Right cardiac atrium (tissue), 5 donors: Measurements from ENCODE around the gene RAD51D. TPM values are rescaled to one million over a fixed set of nuclear protein-coding genes. Genes with fewer than 3 reads are reported as not detected.
"Not testable (repeated sequence)": the region's sequence is repeated elsewhere in the genome, so short reads cannot be mapped to it uniquely, and the experiment has no call there.

Experiments used
- ATAC-seq, 2 donors: fragments of 200-7000 bp; cut with Tn5 transposase; one replicate each; pipeline versions ENCODE4 v1.8.0 to v1.9.1; 2020; ENCODE audit warnings: moderate library complexity in 2 of 2, mild to moderate bottlenecking in 1 of 2
- DNase-seq, 3 donors: peaks; one replicate each; pipeline ENCODE4 v3.0.0-alpha.2; 2020
- H3K27ac ChIP-seq: one replicate; pipeline ENCODE4 v1.5.1; 2013; ENCODE audit warnings: mild to moderate bottlenecking, low read length, control low read depth, moderate library complexity
- H3K27me3 ChIP-seq: one replicate; pipeline ENCODE4 v1.6.1; 2013; ENCODE audit not compliant: control insufficient read depth, insufficient read depth
- H3K4me1 ChIP-seq: one replicate; pipeline ENCODE4 v1.6.1; 2013; ENCODE audit warnings: low read length; ENCODE audit not compliant: control insufficient read depth, insufficient read depth
- H3K4me3 ChIP-seq: one replicate; pipeline ENCODE4 v1.5.1; 2013; ENCODE audit warnings: low read length, control low read depth
- H3K9me3 ChIP-seq: one replicate; pipeline ENCODE4 v1.6.1; 2013; ENCODE audit warnings: low read length; ENCODE audit not compliant: control insufficient read depth
- WGBS: extraction: QIAGEN DNeasy Blood & Tissue Kit; methylation state at CpG from one replicate; pipeline ENCODE4 v1.1.7; 2013; 5-methylcytosine and 5-hydroxymethylcytosine counted together
- intact Hi-C, 4 donors: fragments of 100-400 bp; cut with DNase I; formaldehyde crosslinking; loops; one replicate each; pipeline versions ENCODE4 v1.11.0 to v1.14.0; 2022 to 2023
- polyA plus RNA-seq: library from polyadenylated mRNA; stranded (reverse); fragments of 200-250 nt; gene quantifications from one replicate; pipeline ENCODE4 v1.2.3, GENCODE V29; 2013
- total RNA-seq, 4 donors: library from RNA; stranded (reverse); fragmentation: NEBNext Ultra II Directional; extraction: Animal tissue kit (Norgen Biotek cat#: 25700); gene quantifications; one replicate each; pipeline ENCODE4 v1.2.1, GENCODE V29; 2021
- donor health status: healthy with polysubstance abuse.
- donor health status: DM: no; HTN: yes; CAD: no.
- donor health status: DM: no; HTN: no; CAD: no.
- donor health status: DM: no; HTN: yes; CAD: no; lungs with severe emphysema.
- donor health status: DM: yes; HTN: yes; CAD: no.

RAD51D gene
- total and polyA plus RNA-seq, 5 donors, result 3.4 to 7.1 (median 5.9) TPM

GRCh38 chr17:35094902-35095301 lies 24.8 kb downstream of the RAD51D start:
- Histone ChIP-seq H3K27me3 (no peaks in the 10 kb centered on the region), H3K9me3 (no peaks in the 10 kb centered on the region), H3K27ac (no peak overlapping the region), H3K4me3 (no peak overlapping the region), H3K4me1 (no peaks in the 10 kb centered on the region)
- intact Hi-C loops, result no loop called here
- 75% methylated on average over 2 of the region's 2 CpGs for WGBS
- ATAC-seq (peak; percentile 48 to 71), DNase-seq (no peak)

GRCh38 chr17:35090707-35091106 lies 29.0 kb downstream of the RAD51D start:
- H3K27me3 ChIP-seq, H3K27ac ChIP-seq, H3K9me3 ChIP-seq, H3K4me3 ChIP-seq, DNase-seq, H3K4me1 ChIP-seq, intact Hi-C loops, ATAC-seq: not testable (repeated sequence)
- WGBS, result 90% methylated on average over 11 of the region's 11 CpGs

- H3K27me3 ChIP-seq, result no peaks in the 10 kb centered on the region
- DNase-seq (peak in 2 of 3 donors; percentile 59 to 62), ATAC-seq (peak; percentile 27 to 60)
- no peaks in the 10 kb centered on the region for H3K9me3 ChIP-seq
- peak overlapping the region; percentile 66 for H3K27ac ChIP-seq
- peaks cover 2% of the 10 kb centered on the region for H3K4me1 ChIP-seq
- peak overlapping the region; percentile 62 for H3K4me3 ChIP-seq
- 43% methylated on average over 22 of the region's 22 CpGs for WGBS
- intact Hi-C loops, result loop anchor here in 3 of 4 donors (5.0 to 10.0 kb wide), 4 partner anchors 92 to 122 kb away; partner anchors contain the start of gene LIG3 (in 1 of the 3)
Observed at GRCh38 chr17:35089586-35090296, 29.9 kb downstream of the RAD51D start.

- intact Hi-C loops, result loop anchor here in 3 of 4 donors (5.0 to 10.0 kb wide), 4 partner anchors 92 to 122 kb away; partner anchors contain the start of gene LIG3 (in 1 of the 3)
- H3K4me3 ChIP-seq, result peak overlapping the region; percentile 62
- peak overlapping the region; percentile 66 for H3K27ac ChIP-seq
- ATAC-seq, result peak; percentile 96 to 97
- H3K4me1 ChIP-seq, result peaks cover 2% of the 10 kb centered on the region
- H3K27me3 ChIP-seq, result no peaks in the 10 kb centered on the region
- peak; percentile 86 to 96 (median 96) for DNase-seq
- no peaks in the 10 kb centered on the region for H3K9me3 ChIP-seq
- WGBS, result under 1% methylated on average over 79 of the region's 80 CpGs
Observed at GRCh38 chr17:35088881-35089585, 30.6 kb downstream of the RAD51D start.

GRCh38 chr17:35088356-35088880 lies 31.2 kb downstream of the RAD51D start:
- Histone ChIP-seq H3K27ac (peak overlapping the region; percentile 22), H3K27me3 (no peaks in the 10 kb centered on the region), H3K4me1 (peaks cover 2% of the 10 kb centered on the region), H3K4me3 (peak overlapping the region; percentile 62), H3K9me3 (no peaks in the 10 kb centered on the region)
- under 1% methylated on average over 26 of the region's 26 CpGs for WGBS
- DNase-seq, result peak; percentile 62 to 85 (median 83)
- intact Hi-C loops, result loop anchor here in 3 of 4 donors (5.0 to 10.0 kb wide), 4 partner anchors 91 to 121 kb away; partner anchors contain the start of gene LIG3 (in 1 of the 3)
- ATAC-seq, result peak; percentile 81

- 26% methylated on average over 9 of the region's 9 CpGs for WGBS
- intact Hi-C loops, result loop anchor here in 3 of 4 donors (5.0 to 10.0 kb wide), 4 partner anchors 91 to 121 kb away; partner anchors contain the start of gene LIG3 (in 1 of the 3)
- DNase-seq (no peak), ATAC-seq (no peak)
- no peaks in the 10 kb centered on the region for H3K27me3 ChIP-seq
- H3K4me3 ChIP-seq, result peak overlapping the region; percentile 62
- no peaks in the 10 kb centered on the region for H3K9me3 ChIP-seq
- H3K4me1 ChIP-seq, result peaks cover 2% of the 10 kb centered on the region
- H3K27ac ChIP-seq, result peak overlapping the region; percentile 22
Observed at GRCh38 chr17:35087731-35088355, 31.8 kb downstream of the RAD51D start.

- no peak overlapping the region for H3K4me3 ChIP-seq
- DNase-seq (no peak), ATAC-seq (no peak)
- WGBS, result 92% methylated on average over 8 of the region's 8 CpGs
- intact Hi-C loops, result loop anchor here in 3 of 4 donors (5.0 to 10.0 kb wide), 4 partner anchors 90 to 120 kb away; partner anchors contain the start of gene LIG3 (in 1 of the 3)
- no peaks in the 10 kb centered on the region for H3K27me3 ChIP-seq
- no peak overlapping the region for H3K27ac ChIP-seq
- peaks cover 2% of the 10 kb centered on the region for H3K4me1 ChIP-seq
- H3K9me3 ChIP-seq, result no peaks in the 10 kb centered on the region
Observed at GRCh38 chr17:35086931-35087573, 32.6 kb downstream of the RAD51D start.

- Histone ChIP-seq H3K27me3 (no peaks in the 10 kb centered on the region), H3K4me3 (no peak overlapping the region), H3K27ac (no peak overlapping the region), H3K9me3 (no peaks in the 10 kb centered on the region), H3K4me1 (peaks cover 2% of the 10 kb centered on the region)
- 98% methylated on average over 8 of the region's 8 CpGs for WGBS
- intact Hi-C loops, result loop anchor here in 3 of 4 donors (5.0 to 10.0 kb wide), 4 partner anchors 89 to 119 kb away; partner anchors contain the start of gene LIG3 (in 1 of the 3)
- DNase-seq (no peak), ATAC-seq (no peak)
Observed at GRCh38 chr17:35086164-35086563, 33.5 kb downstream of the RAD51D start.

- Histone ChIP-seq H3K27me3 (no peaks in the 10 kb centered on the region), H3K9me3 (no peaks in the 10 kb centered on the region), H3K4me3 (no peak overlapping the region), H3K4me1 (peaks cover 2% of the 10 kb centered on the region), H3K27ac (no peak overlapping the region)
- WGBS, result 85% methylated on average over 2 of the region's 2 CpGs
- intact Hi-C loops, result loop anchor here in 3 of 4 donors (5.0 to 10.0 kb wide), 4 partner anchors 88 to 118 kb away; partner anchors contain the start of gene LIG3 (in 1 of the 3)
- ATAC-seq (no peak), DNase-seq (no peak)
Observed at GRCh38 chr17:35084987-35085386, 34.7 kb downstream of the RAD51D start.

- DNase-seq, result no peak
- Histone ChIP-seq H3K4me3 (no peak overlapping the region), H3K27ac (no peak overlapping the region), H3K4me1 (no peaks in the 10 kb centered on the region), H3K9me3 (no peaks in the 10 kb centered on the region), H3K27me3 (no peaks in the 10 kb centered on the region)
- intact Hi-C loops, result loop anchor here in 1 of 4 donors (10.0 kb wide), 1 partner anchor 88 kb away; no protein-coding TSS in a partner anchor
- WGBS, result 83% methylated on average over 2 of the region's 2 CpGs
- no peak for ATAC-seq
Observed at GRCh38 chr17:35083071-35083470, 36.6 kb downstream of the RAD51D start.
